ENCODE data around the gene STRA6. TPM values are rescaled to one million over a fixed set of nuclear protein-coding genes. Genes with fewer than 3 reads are reported as not detected.

The STRA6 gene
- total RNA-seq, 2 experiments from 2014 or later: not detected

DNA sequence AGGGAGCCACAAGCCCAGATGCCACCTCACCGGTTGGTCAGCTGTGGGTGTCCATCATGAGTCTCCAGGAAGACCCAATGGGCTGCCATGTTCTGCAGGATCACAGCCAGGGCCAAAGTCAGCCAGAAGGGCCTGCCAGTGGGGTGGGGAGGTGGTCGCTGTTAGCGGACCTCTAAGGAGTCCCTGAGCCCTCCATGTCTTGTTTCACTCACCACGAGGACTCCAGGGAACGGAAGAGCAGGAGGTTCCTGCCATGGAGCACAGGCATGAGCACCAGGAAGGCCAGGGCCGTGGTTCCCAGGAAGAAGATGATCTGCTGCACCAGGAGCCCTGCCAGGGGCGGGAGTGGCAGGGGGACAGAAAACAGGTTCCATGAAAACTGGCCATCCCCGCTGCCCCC, 20.5 kb downstream of the STRA6 start:
- Mint-ChIP-seq H3K36me3 (ENCODE audit: low read depth) (no peaks in the 10 kb centered on the region), H3K4me3 (no peak overlapping the region), H3K27ac (no peak overlapping the region), H3K9me3 (ENCODE audit: insufficient read depth) (no peaks in the 10 kb centered on the region), H3K4me1 (ENCODE audit: low read depth) (no peaks in the 10 kb centered on the region), H3K27me3 (ENCODE audit: low read depth) (peaks cover 3% of the 10 kb centered on the region)
- CTCF ChIA-PET: no interaction called here
- no peak for DNase-seq
- POLR2A ChIA-PET: no interaction called here
- no peak for ATAC-seq

- DNase-seq (no peak), ATAC-seq (no peak)
- POLR2A ChIA-PET: interaction anchor here (0.6 kb wide), 1 partner anchor 16 kb away, joined by 3 read pairs; no protein-coding TSS in a partner anchor
- Mint-ChIP-seq H3K4me3 (no peak overlapping the region), H3K27me3 (ENCODE audit: low read depth) (peaks cover 2% of the 10 kb centered on the region), H3K9me3 (ENCODE audit: insufficient read depth) (no peaks in the 10 kb centered on the region), H3K4me1 (ENCODE audit: low read depth) (no peaks in the 10 kb centered on the region), H3K27ac (no peak overlapping the region), H3K36me3 (ENCODE audit: low read depth) (no peaks in the 10 kb centered on the region)
- CTCF ChIA-PET: no interaction called here
Observed at GRCh38 chr15:74180881-74181602, 21.5 kb downstream of the STRA6 start.

DNA sequence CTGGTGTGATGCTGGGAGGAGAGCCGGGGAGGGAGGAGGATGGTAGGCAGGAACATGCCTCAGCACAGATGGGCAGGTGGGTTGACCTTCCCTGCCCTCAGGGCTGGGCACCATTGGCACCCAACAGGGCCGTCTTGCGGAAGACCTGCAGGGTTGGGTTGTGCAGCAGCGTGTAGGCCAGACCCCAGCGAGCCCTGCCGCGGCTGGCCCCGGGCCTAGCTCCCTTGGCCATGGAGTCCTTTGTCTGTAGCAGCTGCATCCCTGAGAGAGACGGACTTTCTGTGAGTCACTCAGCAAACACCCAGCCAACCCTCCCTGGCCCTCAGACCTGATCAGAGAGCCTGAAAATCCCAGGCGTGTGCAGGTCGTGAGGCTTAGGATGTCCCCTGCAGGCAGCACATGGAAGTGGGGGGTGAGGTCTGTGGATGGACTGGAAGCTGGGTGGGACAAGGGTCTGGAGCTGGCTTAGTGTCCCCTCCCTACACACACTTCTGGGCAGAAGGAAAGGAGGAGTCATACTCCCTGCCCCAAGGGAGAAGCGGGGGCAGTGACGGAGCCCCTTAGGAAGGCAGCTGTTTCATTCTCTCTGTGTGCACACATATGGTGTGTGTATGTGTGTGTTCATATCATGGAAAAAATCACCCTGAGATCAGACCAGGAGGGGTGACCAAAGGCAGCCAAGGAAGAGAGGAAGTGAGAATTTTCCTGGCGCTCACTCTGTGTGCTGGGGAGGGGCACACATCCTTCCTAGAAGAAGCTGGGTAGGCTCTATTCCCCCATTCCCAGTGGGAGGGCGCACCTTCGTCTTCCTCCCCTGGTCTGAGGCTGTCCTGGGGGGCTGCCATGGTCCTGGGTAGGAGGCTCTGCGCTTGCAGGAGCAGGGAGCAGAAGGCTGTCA, 22.4 kb downstream of the STRA6 start:
- no peaks in the 10 kb centered on the region for H3K36me3 Mint-ChIP-seq (ENCODE audit: low read depth)
- peaks cover 2% of the 10 kb centered on the region for H3K27me3 Mint-ChIP-seq (ENCODE audit: low read depth)
- no peaks in the 10 kb centered on the region for H3K9me3 Mint-ChIP-seq (ENCODE audit: insufficient read depth)
- H3K4me3 Mint-ChIP-seq: no peak overlapping the region
- H3K27ac Mint-ChIP-seq: no peak overlapping the region
- no peak for ATAC-seq
- ChIA-PET CTCF (no interaction called here), POLR2A (no interaction called here)
- no peak for DNase-seq
- H3K4me1 Mint-ChIP-seq (ENCODE audit: low read depth): no peaks in the 10 kb centered on the region

DNA sequence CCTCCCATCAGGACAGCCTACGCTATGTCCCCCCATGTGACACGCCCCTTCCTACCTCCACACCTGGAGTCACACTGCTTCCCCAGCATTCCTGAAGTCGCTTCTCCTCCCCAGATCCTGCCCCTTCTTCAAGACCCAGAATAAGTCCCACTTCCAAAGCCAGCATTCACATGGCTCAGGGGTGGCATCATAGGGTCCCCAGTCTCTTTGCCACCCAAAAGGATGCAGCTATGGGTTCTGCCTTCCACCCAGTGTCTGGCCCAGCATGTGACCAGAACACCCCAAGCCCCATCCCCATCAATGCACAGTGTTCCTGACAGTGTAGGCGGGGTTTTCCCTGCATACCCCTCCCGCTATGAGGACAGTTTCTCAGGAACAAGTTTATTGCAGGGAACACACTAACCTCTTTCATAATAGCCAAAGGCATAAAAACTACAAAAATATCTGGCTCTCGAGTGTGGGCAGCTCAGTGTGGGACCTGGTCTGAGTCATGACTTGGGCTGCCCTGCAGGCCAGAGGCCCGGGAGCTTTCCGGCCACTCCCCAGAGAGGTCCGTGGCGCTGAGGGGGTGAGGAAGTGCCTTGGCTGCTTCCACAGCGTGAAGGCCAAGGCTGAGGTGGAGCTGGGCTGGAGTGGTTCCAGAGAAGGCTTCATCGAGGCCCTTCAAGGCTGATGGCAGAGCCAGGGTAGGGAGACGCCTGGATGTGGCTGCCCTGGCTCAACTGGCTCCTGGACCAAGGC, 23.3 kb downstream of the STRA6 start:
- Mint-ChIP-seq H3K4me3 (no peak overlapping the region), H3K4me1 (ENCODE audit: low read depth) (no peaks in the 10 kb centered on the region), H3K9me3 (ENCODE audit: insufficient read depth) (no peaks in the 10 kb centered on the region), H3K27ac (no peak overlapping the region), H3K36me3 (ENCODE audit: low read depth) (no peaks in the 10 kb centered on the region), H3K27me3 (ENCODE audit: low read depth) (peaks cover 2% of the 10 kb centered on the region)
- DNase-seq (no peak), ATAC-seq (no peak)
- ChIA-PET POLR2A (no interaction called here), CTCF (no interaction called here)

- H3K27me3 Mint-ChIP-seq (ENCODE audit: low read depth): peaks cover 2% of the 10 kb centered on the region
- no peak overlapping the region for H3K27ac Mint-ChIP-seq
- ChIA-PET POLR2A (no interaction called here), CTCF (no interaction called here)
- ATAC-seq: no peak
- no peaks in the 10 kb centered on the region for H3K4me1 Mint-ChIP-seq (ENCODE audit: low read depth)
- H3K4me3 Mint-ChIP-seq: no peak overlapping the region
- H3K9me3 Mint-ChIP-seq (ENCODE audit: insufficient read depth): no peaks in the 10 kb centered on the region
- DNase-seq: no peak
- H3K36me3 Mint-ChIP-seq (ENCODE audit: low read depth): no peaks in the 10 kb centered on the region
Observed at GRCh38 chr15:74178326-74179100, 24.1 kb downstream of the STRA6 start.

DNA sequence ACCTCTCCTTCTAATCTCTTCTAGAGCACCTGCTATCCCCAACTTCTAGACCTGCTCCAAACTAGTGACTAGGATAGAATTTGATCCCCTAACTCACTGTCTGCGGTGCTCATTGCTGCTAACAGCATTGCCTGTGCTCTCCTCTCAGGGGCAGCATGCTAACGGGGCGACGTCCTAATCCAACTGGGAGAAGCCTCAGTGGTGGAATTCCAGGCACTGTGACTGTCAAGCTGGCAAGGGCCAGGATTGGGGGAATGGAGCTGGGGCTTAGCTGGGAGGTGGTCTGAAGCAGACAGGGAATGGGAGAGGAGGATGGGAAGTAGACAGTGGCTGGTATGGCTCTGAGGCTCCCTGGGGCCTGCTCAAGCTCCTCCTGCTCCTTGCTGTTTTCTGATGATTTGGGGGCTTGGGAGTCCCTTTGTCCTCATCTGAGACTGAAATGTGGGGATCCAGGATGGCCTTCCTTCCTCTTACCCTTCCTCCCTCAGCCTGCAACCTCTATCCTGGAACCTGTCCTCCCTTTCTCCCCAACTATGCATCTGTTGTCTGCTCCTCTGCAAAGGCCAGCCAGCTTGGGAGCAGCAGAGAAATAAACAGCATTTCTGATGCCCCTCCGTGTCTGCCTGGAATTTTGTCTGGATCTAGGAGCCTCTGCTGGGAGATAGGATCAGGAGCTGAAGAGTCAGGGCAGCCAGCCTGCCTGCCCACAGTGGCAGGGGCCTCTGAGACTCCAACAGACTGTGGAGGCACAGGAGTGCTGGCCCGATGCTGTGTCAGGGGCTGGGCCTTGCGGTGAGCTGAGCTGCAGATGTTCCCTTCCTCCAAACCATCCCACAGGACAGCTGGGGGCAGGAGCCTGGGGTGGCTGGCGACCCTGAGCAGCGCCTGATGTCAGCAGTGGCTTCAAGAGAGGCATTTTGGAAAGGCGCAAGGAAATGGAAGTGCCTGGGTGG, 26.0 kb downstream of the STRA6 start:
- DNase-seq (no peak), ATAC-seq (no peak)
- ChIA-PET POLR2A (no interaction called here), CTCF (no interaction called here)
- Mint-ChIP-seq H3K27me3 (ENCODE audit: low read depth) (peaks cover 2% of the 10 kb centered on the region), H3K36me3 (ENCODE audit: low read depth) (no peaks in the 10 kb centered on the region), H3K9me3 (ENCODE audit: insufficient read depth) (no peaks in the 10 kb centered on the region), H3K4me3 (no peak overlapping the region), H3K27ac (no peak overlapping the region), H3K4me1 (ENCODE audit: low read depth) (no peaks in the 10 kb centered on the region)

GRCh38 chr15:74175271-74176191, 27.1 kb downstream of the STRA6 start:
- ChIA-PET POLR2A (interaction anchor here (0.7 kb wide), 1 partner anchor 1498 kb away, joined by 3 read pairs; no protein-coding TSS in a partner anchor), CTCF (no interaction called here)
- Mint-ChIP-seq H3K4me3 (no peak overlapping the region), H3K27me3 (ENCODE audit: low read depth) (peaks cover 2% of the 10 kb centered on the region), H3K4me1 (ENCODE audit: low read depth) (no peaks in the 10 kb centered on the region), H3K36me3 (ENCODE audit: low read depth) (no peaks in the 10 kb centered on the region), H3K27ac (no peak overlapping the region), H3K9me3 (ENCODE audit: insufficient read depth) (no peaks in the 10 kb centered on the region)
- DNase-seq: no peak
- ATAC-seq: no peak

DNA sequence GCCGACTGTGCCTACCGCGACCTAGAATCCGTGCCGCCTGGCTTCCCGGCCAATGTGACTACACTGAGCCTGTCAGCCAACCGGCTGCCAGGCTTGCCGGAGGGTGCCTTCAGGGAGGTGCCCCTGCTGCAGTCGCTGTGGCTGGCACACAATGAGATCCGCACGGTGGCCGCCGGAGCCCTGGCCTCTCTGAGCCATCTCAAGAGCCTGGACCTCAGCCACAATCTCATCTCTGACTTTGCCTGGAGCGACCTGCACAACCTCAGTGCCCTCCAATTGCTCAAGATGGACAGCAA, 27.7 kb downstream of the STRA6 start:
- Mint-ChIP-seq H3K27ac (no peak overlapping the region), H3K27me3 (ENCODE audit: low read depth) (peaks cover 2% of the 10 kb centered on the region), H3K4me3 (no peak overlapping the region), H3K9me3 (ENCODE audit: insufficient read depth) (no peaks in the 10 kb centered on the region), H3K36me3 (ENCODE audit: low read depth) (no peaks in the 10 kb centered on the region), H3K4me1 (ENCODE audit: low read depth) (no peaks in the 10 kb centered on the region)
- DNase-seq: no peak
- CTCF ChIA-PET: no interaction called here
- no peak for ATAC-seq
- POLR2A ChIA-PET: interaction anchor here (0.7 kb wide), 1 partner anchor 1497 kb away, joined by 3 read pairs; no protein-coding TSS in a partner anchor

DNA sequence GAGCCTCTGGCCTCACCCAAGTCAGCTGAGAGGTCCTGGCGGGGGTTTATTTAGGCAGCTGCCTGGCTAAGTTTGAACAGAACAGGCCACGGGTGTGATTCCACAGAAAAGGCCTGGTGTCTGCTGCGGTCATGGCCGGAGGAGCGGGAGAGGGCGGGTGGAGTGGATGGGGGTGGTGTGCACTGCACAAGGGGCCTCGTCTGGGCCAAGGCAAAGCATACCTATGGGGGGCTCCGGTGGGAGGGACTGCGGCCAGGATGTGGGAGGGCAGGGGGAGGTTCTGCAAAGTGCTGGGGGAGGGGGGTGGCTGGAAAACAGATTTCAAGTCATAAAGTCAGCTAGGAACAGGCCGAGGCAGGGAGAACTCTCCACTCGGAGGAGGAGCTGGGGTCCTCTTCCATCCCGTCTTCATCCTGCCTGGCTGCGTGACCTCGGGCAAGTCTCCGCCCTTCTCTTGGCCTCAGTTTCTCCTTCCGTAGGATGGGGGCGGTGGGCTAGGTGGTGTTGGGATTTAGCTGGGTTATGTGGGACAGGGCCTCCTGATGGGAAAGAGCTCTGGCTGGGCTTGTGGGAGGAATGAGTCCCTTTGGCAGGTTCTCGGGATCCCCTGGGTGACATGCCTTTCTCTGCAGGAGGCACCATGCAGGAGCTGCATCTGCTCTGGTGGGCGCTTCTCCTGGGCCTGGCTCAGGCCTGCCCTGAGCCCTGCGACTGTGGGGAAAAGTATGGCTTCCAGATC, 28.2 kb downstream of the STRA6 start:
- POLR2A ChIA-PET: no interaction called here
- CTCF ChIA-PET: no interaction called here
- DNase-seq: no peak

More for the DNA sequence above, 28.2 kb downstream of the STRA6 start:
- ATAC-seq: no peak
- no peak overlapping the region for H3K4me3 Mint-ChIP-seq
- H3K27ac Mint-ChIP-seq: no peak overlapping the region
- no peaks in the 10 kb centered on the region for H3K36me3 Mint-ChIP-seq (ENCODE audit: low read depth)
- no peaks in the 10 kb centered on the region for H3K9me3 Mint-ChIP-seq (ENCODE audit: insufficient read depth)
- H3K27me3 Mint-ChIP-seq (ENCODE audit: low read depth): peaks cover 2% of the 10 kb centered on the region
- H3K4me1 Mint-ChIP-seq (ENCODE audit: low read depth): no peaks in the 10 kb centered on the region

Data from activated CD8-positive, alpha-beta T cell treated with anti-CD3 and anti-CD28 coated beads, Interleukin-2, amount 10 ng/mL, durations not matched to agents 7 days and 5 days (primary cell).